GM19324 (cell line): Measurements from ENCODE around the gene SST.
A peak's percentile ranks its signal among the peaks of the same experiment; 100 is the strongest.

ENCODE experiments used
- ATAC-seq: cut with Tn5 transposase; IDR thresholded peaks from one replicate; pipeline ENCODE4 v1.9.1; 2021; ENCODE audit warnings: mild to moderate bottlenecking, moderate library complexity; ENCODE audit not compliant: unreplicated experiment, low FRiP score

Gene SST

DNA sequence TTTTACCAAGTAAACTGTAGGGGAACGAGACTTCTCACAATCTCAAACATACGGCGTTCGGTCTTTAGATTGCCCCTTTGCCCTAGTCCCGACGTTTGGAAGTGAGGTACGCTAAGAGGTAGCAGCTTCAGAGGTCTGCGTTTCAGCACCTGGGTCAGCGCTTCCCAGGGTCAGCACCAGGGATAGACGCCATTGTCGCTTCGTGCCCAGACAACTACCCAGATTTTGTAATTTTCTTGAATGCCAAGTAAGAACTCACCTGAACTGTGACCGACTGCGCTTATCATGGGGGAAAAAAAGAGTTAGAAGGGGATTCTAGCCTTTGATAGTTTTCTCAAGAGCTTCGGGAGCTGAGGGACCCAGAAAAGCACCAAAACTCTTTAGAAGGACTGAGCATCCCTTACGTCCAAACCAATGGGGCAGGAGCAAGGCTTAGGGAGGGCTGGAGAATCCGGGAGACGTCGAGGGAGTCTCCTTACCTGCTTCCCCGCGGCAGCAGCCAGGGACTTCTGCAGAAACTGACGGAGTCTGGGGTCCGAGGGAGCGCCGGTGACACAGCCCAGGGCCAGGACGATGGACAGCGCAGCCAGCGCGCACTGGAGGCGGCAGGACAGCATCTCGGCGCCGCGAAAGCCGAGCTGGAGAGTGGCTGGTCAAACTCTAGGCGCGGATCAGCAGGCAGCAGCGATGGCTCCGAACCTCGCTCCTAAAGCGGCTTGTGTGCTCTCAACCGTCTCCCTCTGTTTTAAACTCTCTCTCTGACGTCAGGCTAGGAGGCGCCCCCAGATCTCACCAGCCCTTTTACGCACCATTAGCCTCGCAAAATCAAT lies at the start of gene SST:
SST (minus strand) TSS at position 720 of the 830 bp plus-strand sequence; CDS start at position 617, 103 bp downstream.
- ATAC-seq: no peak

DNA sequence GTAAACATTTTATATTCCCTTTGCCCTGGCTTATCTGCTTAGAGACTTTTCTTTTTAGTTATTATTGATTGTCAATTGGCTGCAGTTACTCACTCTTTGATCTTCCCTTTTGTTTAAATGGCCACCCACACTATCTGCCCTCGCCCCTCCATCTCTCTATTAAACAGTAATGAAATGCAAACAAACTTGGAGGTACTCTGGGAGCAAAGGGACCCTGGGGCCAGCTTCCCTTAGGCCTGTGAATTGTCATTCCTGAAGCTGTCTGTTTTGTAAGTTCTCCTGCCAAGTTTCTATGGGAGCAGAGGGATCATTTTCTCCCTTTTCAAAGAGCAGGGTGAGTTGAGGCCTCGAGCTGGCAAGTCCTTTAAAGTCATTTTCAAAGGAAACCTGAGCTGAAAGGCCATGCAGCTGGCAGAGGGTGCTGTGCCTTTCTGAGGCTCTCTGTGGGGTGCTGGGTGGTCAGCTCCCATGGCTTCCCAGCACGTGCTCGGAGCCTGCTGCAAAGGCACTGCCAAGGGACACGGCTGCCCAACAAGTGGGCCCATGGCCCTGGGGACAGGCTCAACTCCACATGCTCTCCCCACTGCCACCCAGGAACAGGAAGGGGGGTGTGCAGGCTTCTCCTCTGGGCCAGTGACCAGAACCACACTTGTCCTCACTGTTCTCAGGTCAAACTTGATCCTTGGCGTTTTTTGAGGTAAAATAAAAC lies 49.6 kb upstream of the SST start:
- no peak for ATAC-seq

DNA sequence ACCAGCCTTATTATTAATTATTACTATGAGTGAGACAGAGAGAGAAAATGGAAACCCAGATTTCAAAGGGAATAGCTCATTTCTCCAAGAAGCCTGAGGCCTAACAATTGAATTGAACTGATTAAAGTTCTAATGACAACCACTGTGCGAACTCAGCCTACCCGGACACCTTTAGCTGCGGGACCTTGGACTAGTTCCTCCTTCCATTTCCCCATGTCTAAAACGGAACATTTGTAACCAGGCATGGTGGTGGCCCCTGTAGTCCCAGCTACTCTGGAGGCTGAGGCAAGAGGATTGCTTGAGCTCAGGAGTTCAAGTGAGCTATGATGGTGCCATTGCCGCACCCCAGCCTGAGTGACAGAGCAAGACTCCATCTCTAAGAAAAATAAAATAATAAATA lies 48.6 kb upstream of the SST start:
- ATAC-seq: no peak

DNA sequence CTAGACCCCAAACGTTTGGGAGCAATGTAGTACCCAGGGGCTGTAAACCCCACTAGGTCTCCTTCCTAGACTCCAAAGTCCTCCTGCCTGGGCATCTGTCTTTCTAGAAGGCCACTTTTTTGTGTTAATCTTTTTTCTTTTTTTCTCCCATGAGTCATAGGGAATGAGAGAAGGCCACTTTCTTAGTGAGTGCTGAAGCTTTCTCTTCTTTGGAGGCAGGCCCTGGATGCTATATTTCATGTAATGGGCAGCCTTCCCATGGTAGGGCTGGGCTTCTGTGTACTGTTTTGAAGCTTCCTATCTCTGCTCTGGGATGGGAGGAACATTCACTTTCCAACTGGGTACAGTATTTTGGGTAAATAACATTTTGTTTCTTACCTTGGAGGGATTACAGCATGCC lies 47.4 kb upstream of the SST start:
- ATAC-seq: no peak

DNA sequence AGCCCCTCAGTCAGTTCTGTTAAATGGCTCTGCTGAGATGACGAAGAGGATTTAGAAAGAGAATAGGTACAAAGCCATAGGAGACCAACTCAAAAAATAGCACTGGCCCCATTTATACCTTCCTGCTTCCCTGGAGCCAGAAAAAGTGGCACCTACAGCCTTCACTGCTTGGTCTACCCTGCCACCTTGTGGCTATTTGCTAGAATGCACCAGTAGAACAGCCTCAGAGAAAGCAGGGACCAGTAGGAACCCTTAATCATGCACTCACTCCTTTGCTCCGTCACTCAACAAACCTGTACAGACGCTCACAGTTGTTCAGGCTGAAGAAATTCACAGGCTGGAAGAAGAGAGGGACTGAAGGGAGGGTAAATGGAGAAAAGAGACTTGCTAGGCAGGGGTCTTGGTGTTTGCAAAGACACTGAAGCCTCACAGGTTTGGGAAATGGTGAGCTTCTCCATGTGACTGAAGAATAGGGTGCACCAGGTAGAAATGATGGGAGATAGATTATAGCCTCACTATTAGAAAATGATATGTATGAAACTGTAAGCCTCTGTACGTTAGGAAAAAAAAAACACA lies 44.3 kb upstream of the SST start:
- peak; percentile 73 for ATAC-seq

DNA sequence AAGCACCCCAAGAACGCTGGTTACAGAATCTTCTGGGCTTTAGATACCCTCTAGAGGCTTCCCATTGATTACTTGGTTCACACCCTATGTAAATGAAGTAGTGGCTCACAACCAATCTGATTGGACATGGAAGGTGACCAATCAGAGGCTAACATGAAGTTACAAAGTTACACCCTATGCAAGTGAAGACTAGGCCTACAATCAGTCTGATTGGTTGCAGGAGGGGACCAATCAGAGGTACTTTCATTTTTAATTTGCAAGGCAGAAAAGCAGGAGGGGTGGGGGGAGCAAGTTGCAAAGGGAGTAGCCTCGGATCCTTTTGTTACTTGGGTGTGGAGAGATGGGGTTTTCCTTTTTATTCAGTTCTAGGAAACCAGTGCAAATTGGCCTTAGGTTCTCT lies 43.3 kb upstream of the SST start:
- no peak for ATAC-seq

DNA sequence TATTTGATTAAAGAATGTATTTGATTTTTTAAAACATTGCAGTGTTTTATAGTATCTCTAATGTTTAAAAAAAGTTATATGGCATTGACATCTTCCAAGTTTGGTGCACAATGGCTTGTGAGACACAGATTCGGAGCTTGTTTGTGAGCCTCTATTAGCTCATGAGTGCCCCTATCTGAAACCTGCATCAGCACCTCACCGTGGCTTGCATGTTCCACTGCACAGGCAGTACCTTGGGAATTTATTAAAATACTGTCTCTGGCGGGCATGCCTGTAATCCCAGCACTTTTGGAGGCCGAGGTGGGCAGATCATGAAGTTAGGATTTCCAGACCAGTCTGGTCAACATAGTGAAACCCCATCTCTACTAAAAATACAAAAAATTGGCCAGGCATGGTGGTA lies 39.0 kb upstream of the SST start:
- no peak for ATAC-seq

DNA sequence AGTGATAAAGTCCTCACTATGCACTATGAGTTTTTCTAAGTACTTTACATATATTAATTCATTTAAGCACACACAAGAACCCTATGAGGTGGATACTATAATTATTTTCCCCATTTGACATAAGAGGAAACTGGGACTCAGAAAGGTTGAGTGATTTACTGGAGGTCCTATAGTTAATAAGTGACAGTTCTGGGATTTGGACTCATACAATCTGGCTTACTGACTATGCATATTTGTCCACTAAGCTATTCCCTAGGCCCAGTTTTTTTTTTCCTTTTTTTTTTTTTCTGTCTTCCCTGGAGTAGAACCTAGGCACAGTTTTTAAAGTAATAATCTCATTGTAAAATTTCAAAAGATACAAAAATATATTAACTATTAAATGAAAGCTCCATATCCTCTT lies 38.5 kb upstream of the SST start:
- ATAC-seq: no peak

DNA sequence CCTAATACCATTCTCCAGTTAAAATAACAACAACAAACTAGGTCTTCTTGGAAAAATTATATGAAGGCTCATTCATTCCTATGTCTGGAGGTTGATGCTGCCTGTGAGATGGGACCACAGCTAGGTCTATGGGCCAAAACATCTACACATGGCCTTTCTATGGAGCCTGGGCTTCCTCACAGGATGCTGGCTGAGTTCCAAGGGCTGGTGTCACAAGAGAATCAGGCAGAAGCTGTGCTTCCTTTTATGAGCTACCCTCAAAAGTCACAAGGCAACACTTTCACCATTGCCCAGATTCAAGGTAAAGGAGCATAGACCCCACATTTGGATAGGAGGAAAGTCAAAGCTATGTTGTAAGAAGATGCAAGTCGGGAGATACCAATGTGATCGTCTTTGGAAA lies 36.8 kb upstream of the SST start:
- no peak for ATAC-seq

DNA sequence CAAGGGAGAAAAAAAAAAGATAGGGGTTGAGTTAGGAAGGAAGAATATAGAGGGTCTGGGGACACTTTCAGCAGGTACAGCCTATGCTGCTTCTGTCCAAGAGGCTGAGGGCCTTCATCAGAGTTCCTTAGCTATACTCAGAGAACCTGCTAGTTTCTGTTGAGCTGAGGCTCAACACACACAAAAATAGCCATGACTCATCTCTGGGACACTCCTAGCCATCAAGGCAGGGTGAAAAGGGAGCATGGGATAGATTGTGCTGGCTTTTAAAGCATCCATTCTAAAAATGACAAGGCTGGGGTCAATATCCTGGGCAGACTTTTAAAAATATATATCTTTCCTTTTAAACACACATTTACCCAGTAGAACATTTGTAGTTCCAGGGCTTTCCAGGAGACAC lies 35.0 kb upstream of the SST start:
- ATAC-seq: no peak

DNA sequence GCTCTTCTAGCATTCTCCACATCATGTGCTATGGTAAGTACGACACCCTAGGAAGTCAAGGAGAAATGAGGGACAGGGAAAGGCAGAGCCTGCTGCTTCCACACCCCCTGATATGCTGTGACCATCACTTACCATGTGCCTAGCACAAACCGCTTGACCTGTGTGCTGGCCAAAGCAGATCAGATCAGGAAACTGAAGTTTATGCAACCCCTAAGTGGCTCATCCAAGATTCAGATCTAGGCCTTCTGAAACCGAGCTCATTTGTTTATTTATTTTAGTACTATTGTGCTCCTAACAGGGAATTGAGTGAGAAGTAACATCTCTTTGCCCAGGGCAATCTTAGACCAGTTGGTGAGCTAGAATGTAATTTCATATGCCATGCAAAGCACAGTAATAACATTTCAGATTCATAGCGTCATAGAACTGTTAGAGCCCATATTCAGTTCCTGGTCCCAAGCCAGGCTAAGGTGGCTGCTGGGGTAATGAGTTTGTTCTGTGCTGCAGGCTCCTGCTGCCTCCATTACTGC lies 32.4 kb upstream of the SST start, which contains the start of gene RTP2:
RTP2 (minus strand) TSS at position 51 of the 527 bp plus-strand sequence. CDS start 429 bp downstream, outside the sequence.
- ATAC-seq: no peak

DNA sequence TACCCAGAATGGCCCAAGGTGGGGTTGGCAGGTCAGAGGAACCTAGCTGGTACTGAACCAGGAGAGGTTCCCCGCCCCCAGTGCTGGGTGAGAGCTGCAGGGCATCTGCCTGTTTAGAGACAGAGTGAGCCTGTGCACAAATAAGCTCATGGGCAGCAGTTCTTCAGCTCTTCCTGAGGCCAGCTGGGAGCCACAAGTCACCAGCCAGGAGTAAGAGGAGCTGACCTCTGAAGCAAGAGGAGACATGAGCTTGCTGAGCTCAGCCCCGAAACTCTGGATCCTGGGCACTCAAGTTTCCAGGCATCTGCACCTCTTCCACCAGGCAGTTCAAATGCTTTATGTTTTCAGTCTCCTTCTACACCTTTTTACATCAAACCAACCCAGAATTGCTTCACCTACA lies 30.1 kb upstream of the SST start:
- ATAC-seq: no peak

DNA sequence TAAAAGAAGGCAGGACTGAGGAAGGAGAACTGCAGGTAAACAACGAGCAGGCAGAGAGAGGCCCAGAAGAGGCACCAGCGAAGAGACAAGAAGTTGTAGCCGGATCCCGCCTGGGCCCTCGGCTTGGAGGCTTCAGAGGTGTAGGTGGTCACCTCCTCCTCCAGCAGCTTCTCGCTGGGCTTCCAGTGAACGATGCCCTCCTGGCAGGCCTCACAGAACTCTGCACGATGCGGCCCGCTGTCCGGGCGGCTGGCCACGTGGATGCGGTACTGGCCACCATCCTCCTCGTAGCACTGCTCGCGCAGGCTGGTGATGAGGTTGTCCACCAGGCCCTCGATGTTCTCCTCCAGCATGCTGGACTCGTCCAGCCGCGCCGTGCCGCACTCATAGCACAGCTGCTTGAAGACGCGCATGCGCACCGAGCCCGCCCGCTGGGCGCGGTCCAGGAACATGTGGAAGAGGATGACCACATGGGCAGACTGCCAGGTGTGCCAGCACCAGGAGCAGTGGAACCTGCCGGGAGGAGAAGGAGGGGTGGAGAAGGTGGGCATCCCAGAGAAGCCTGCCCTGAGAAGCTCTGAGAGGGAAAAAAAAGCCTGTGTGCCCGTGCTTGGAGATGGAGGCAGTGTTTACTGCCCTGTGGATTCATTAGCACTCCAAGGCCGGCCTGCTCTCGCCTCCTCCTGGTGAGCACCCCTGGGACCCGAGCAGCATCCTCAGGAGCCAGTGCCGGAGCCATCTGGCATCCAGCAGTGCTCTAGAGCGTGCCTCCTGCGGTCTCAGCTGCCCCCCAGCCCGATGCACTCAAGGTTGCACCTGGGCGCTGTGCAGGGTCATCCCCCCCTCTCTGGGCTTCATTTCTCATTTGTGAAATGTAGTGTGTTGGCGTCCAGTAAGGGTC lies 28.6 kb upstream of the SST start:
- no peak for ATAC-seq

DNA sequence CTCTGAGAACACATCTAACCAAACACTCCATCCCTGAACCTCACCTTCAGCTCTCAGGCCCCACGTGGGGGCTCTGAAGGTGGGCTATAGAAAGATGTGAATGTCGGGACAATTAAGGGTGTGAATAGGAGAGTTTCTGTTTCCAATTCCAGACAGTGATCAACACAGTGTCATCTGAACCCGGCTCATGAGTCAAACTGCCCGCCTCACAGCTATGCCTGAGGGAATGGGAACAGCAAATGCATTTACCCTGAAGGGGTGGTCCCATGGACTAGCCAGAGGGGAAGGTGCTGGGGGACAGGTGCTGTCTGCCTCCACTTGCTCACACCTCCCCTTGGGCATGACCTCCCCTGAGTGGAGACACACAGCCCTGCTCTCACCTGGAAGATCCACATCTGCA lies 25.8 kb upstream of the SST start:
- ATAC-seq: no peak

DNA sequence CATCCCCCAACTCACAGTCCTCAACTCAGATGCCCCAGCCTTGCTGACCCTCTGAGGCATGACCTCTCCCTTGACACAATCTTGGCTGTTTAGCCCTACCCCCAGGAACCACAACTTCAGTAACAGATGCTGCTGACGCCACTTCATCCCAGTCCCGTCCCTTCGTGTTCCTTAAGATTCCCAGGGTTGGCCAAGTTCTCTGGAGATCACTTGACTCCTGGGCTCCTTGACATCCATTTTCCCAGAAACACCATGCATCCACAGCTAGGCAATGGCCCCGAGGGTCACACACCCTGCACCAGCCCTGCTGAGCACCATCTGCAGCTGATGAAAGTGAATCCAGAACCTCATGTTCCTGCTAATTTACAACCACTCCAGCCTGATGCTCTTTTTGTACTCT lies 25.3 kb upstream of the SST start:
- no peak for ATAC-seq

DNA sequence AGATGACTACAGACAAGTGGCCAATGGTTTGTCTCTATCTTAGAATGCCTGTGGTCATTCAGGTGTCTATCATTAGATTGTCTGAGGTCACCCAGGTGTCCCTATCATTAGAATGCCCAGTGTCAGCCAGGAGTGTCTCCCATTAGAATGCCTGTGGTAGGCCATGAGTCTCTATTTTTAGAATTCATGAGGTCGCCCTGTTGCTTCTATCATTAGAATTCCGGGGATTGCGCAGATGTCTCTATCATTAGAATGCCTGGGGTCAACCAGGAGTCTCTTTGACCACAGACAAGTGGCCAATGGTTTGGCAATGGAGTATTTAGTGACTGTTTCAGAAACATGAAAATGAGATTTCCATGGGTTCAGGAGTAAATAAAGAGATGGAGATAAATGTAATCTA lies 24.6 kb upstream of the SST start:
- ATAC-seq: no peak

DNA sequence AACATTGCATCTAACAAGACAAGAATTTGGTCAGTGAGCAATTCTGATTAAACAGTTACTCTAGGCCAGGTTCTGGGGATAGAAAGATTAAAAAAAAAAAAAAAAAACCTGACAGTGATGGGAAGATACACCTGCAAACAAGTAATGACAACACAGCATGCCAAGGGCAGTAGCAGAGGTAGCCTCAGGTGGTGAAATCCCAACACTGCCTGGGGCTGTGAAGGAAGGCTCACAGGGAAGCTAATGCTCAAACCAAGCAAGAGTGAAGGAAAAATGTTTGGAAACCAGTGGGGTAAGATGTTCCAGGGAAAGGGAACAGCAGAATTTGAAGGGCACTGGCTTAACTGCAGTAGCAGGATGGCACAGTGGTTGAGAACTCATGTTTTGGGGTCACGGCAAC lies 23.2 kb upstream of the SST start:
- no peak for ATAC-seq

DNA sequence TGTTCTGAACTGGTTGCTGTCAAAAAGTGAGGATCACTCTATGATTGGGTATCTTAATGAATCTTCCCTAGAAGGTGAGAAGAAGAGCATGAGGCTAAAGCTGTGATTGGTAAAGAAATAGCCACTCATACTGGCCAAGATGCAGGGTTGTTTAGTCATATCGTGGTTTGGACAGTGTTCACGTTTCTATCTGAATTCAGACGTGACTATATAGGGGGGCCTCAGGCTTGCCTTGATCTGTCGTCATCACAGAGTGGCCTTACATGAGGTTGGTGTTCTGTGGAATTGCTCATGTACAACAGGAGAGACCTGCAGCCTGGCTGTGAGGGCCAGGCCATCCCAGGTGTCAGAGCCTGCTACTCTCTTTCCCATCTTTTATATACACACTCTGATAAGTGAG lies 19.8 kb upstream of the SST start:
- no peak for ATAC-seq

DNA sequence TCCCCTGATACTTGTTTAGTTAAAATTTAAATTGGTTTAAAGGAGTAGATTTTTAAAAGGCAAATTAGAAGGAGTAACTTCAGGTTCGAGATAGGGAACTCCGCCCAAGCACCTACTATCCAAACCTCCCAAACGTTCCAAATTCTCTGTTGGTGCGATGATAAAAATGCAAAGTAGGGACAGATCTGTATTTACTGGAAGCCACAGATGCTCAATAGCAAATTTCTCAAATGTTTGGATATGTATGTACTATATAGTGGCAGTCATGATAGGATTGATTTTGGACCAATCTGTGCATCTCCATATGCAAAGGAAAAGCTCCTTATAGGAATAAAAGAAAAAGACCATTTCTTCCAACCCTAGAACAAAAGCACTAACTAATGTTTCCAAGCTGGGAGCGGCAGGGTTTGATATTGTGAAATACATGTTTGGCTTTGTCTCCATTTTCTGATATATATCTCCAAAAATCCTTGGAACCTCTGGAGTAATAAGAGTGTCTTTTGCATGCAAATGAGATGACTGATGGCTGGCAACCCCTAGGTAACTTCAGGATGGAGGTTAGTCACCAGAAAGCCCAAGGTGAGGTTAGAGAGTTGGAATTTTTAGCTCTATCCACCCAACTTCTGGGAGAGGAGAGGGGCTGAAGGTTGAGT lies 16.6 kb upstream of the SST start:
- no peak for ATAC-seq

DNA sequence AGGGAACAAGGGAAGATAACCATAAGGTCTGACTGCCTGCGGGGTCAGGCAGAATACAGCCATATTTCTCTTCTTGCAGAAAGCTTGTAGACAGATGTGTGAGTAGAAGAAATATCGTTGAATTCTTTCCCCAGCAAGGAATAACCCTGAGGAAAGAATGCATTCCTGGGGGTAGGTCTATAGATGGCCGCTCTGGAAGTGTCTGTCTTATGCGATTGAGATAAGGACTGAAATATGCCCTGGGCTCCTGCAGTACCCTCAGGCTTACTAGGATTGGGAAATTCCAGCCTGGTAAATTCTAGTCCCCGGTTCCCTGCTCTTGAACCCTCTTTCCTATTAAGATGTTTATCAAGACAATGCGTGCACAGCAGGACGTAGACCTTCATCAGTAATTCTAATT lies 15.8 kb upstream of the SST start:
- no peak for ATAC-seq
